ENCODE measurements around the gene XPO5.
"Not testable (repeated sequence)": the region's sequence is repeated elsewhere in the genome, so short reads cannot be mapped to it uniquely, and the experiment has no call there.

Gene XPO5

DNA sequence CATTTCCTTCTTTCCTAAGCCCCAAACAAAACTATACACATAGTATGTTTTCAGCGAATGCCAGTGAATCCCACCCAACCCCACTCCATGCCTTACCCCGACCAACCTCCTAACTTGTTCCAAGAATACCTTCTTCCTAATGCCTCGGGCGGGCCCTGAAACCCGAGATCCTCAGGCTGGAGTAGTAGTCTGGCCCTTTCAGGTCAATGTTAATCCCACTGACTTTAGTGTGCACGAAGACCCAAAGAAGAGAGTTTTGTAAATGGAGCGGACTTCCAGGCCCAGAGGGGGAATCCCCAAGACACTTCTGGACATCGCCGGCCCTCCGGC, 59.5 kb downstream of the XPO5 start:
- FAIRE-seq, result no peak

GRCh38 chr6:43515808-43516207, 60.0 kb downstream of the XPO5 start:
- no peak for FAIRE-seq

DNA sequence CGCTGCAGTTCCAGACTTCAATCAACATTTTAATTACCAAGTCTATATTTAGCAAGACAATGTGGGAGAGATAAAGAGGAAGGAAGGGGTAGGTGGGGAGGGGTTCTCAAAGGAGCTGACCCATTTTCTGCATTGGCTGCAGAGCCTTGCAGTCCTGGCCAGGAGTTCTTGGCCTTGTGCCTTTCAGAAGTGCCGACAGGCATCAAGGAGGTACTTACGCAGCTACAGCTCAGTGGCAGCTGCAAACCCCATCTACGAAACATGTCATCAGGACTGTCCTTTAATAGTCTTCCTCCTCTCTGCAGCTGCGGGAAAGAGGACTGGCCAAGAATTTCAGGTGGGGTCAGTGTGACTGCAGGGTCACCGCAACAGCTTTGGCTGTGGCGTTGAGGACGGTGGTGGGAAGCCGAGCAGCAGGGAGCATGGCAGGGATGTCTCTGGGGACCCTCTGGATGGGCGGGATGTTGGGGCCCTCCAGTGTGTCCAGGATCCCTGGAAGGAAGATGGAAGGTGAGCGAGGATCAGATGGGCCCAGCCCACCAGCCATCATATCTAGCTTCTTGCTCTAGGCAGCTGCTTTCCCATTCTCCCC, 63.9 kb downstream of the XPO5 start:
- no peak for FAIRE-seq

DNA sequence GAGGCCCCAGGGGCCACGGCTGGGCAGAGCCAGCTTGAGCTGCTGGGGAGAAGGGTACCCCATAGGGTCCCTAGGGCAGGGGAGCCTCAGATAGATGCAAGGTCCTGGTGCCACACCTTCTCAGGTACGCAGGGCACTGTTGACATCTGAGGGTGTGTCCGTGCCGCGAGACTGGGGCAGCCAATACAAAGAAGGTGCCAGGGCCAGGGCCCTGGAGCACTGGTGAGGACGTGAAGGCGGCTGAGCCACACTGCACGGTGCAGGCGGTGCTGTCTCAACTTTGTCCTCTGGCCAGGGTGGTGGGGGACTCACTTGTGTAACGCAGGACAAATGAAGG, 65.0 kb downstream of the XPO5 start:
- FAIRE-seq, result no peak

- FAIRE-seq, result no peak
Measured at GRCh38 chr6:43509984-43510826, 65.6 kb downstream of the XPO5 start, which contains the start of gene LRRC73. TSS of gene LRRC73 (minus strand) at chr6:43510346. CDS start at chr6:43509785, 561 bp downstream.

DNA sequence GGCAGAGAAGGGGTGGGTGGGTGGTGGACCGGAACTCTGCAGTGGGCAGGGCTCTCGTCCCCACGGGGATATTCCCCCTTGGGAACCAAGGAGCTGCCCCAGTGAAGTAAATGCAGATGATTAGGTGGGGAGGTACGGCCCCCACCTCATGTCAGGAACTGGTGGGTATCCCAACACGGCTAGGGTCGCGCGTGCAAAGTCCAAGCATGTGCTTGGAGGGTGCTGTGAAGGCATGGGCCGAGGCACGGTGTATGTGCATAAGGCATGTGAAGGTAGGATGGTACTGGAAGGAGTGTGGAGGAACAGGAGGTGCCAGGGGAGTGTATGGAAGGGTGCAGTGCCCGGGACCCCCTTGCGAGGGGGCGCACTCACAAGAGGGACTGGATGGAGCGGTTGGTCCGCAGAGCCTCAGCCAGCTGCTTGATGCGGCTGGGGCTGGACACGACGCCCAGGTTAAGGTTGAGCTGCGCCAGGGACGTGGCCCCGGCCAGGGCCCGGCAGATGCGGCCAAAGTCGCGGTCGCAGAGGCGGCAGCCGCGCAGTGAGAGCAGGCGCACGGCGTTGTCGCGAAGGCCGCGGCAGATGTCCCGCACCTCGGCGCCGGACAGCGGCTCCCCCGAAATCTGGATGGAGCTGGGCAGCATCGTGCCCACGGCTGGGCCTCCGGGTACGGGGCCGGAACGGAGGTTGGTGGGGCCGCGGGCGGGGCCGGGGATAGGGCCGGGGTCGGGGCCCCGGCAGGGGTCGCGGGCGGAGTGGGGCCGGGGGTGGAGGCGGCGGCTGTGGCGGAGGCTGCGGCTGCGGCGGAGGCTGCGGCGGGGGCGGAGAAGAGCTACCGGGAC, 66.5 kb downstream of the XPO5 start:
- no peak for FAIRE-seq

DNA sequence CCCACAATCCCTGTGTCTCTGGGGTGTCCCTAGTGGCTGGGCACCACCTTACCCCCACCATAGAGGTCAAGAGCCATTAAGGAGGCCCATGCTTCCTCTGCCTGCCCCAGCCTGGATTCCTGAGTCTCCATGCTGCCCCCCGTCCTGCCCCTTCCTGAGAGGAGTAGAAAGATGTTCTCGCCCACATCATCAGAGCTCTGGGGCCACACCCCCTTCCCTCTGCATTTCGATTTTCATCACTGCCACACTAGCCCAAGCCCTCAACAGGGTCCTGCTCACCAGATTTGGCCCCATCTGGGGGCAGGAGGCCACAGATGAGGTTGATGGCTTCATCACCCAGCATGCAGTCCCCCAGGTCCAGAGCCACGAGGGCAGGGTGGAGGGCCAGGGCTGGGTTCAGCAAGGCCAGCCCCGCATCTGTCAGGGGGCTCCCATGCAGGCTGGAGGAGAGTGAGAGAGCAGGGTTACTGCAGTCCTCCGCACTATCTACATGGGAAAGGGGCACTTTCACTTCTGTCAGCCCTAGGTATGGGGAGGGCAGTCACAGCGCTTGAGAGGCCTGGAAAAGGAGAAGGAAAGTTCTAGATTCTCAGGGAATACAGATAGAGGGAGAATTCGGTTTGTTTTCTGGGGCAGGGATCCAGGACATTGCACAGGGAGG, 67.2 kb downstream of the XPO5 start:
- FAIRE-seq, result no peak

- FAIRE-seq, result peak; percentile 92
Measured at GRCh38 chr6:43506667-43507471, 69.0 kb downstream of the XPO5 start.

- FAIRE-seq, result no peak
Measured at GRCh38 chr6:43506171-43506570, 69.7 kb downstream of the XPO5 start.

DNA sequence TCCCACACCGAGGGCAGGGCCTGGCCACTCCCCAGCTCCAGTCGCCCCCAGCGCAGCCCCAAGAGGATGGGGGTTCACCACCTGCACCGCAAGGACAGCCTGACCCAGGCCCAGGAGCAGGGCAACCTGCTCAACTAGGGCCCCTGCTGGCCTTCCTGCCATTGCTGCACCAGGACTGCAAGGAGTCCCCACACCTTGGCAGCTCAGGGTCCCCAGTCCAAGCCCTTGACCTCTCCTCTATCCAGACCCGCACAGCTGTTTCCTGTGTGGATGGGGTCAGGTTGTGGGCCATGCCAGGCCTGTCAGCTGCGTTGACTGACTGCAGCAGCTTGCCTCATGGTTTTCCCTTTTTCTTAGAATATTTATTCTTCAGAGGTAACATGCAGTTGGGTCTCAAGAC, 70.1 kb downstream of the XPO5 start:
- FAIRE-seq, result no peak

- FAIRE-seq, result no peak
Measured at GRCh38 chr6:43504756-43505593, 70.9 kb downstream of the XPO5 start.

GRCh38 chr6:43503443-43503842, 72.4 kb downstream of the XPO5 start:
- no peak for FAIRE-seq

DNA sequence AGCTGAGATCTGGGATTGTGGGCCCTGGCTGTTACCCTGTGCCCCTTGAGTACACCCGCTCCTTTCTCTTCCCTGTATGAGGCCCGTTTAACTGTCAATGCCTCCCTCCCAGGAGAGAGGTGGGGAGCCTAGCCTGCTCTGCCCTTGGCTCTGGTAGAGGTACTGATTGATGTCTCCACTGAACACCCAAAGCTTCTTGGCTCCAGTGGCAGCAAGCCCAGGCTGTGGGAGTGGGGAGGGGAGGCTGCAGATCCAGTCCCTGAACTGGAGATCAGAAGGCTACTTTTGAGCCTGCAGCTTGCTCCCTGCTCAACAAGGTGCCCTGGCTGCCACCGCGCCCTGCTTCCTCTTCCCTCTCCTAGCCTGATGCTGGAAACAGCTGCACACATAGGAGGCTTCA, 73.2 kb downstream of the XPO5 start:
- FAIRE-seq, result no peak

DNA sequence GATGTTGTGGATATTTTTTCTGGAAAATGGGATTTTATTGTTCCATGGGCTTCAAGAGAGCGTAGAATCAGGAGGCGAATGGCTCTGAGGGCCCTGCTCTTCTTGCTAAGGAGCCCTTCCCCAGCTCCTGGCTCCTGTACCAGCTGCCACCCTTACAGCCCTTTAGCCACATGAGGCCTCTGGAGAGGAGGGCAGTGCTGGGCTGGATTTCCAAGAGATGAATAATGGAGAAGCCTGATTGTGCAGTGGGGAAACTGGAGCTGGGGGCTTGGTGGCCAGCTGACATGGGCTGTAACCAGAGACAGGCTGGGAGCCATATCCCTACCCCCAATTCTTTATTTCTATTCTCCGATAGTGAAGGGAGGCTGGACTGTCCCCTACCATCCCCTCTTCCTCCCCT, 74.9 kb downstream of the XPO5 start:
- no peak for FAIRE-seq

GRCh38 chr6:43499028-43499815, 76.6 kb downstream of the XPO5 start:
- FAIRE-seq, result no peak

GRCh38 chr6:43498291-43498690, 77.5 kb downstream of the XPO5 start:
- not testable (repeated sequence) for FAIRE-seq

DNA sequence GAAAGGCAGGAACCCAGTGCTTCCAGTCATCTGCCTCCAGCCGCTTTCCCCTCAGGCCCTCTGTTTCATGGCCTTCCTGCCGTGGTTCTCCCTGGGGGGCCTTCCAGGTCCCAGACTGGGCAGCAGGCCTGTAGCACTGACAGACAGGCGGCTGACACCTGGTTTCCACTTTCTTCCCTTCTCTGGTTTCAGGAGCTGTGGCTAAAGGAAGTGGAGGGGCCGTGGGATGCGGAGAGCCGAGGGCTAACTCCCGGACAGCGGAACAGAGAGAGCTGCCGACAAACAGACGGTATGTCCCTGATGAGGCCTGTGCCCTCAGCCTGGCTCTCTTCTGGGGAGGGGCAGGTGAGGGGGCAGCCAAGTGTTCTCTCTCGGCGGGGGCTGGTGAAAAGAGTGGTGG, 78.1 kb downstream of the XPO5 start:
- FAIRE-seq, result no peak

GRCh38 chr6:43497129-43497396, 78.8 kb downstream of the XPO5 start:
- FAIRE-seq, result no peak

GRCh38 chr6:43496370-43497128, 79.3 kb downstream of the XPO5 start:
- no peak for FAIRE-seq

GRCh38 chr6:43495409-43495941, 80.4 kb downstream of the XPO5 start:
- no peak for FAIRE-seq

Data from G401.6 (cell line).